SJSA1 (cell line): ENCODE results near the gene ZFP3. TPM values are rescaled to one million over a fixed set of nuclear protein-coding genes. Genes with fewer than 3 reads are reported as not detected.
"Not testable (repeated sequence)": the region's sequence is repeated elsewhere in the genome, so short reads cannot be mapped to it uniquely, and the experiment has no call there.

ENCODE experiments used
- DNase-seq, 2 experiments: peaks; one replicate each; pipeline ENCODE4 v3.0.0-alpha.2; 2015 to 2020; ENCODE audit warnings: low spot score in 2 of 2, low read depth in 1 of 2
- H3K27ac ChIP-seq: fragments of 250-450 bp; sonication (Bioruptor Pico); 2 replicates; pipeline ENCODE4 v1.5.1; 2020; ENCODE audit warnings: mild to moderate bottlenecking, moderate library complexity
- H3K27me3 ChIP-seq: fragments of 250-450 bp; sonication (Bioruptor Pico); replicated peaks from 2 replicates; pipeline ENCODE4 v1.5.1; 2020; ENCODE audit warnings: mild to moderate bottlenecking, moderate library complexity
- H3K36me3 ChIP-seq: fragments of 250-450 bp; sonication (Bioruptor Pico); 2 replicates; pipeline ENCODE4 v1.5.1; 2020; ENCODE audit warnings: mild to moderate bottlenecking
- H3K4me1 ChIP-seq: fragments of 250-450 bp; sonication (Bioruptor Pico); replicated peaks from 2 replicates; pipeline ENCODE4 v1.6.1; 2021; ENCODE audit warnings: mild to moderate bottlenecking
- H3K4me3 ChIP-seq: fragments of 250-450 bp; sonication (Bioruptor Pico); 2 replicates; pipeline ENCODE4 v1.5.1; 2020; ENCODE audit warnings: mild to moderate bottlenecking
- H3K9me3 ChIP-seq: fragments of 250-450 bp; sonication (Bioruptor Pico); replicated peaks from 2 replicates; pipeline ENCODE4 v1.5.1; 2020; ENCODE audit warnings: mild to moderate bottlenecking
- total RNA-seq: library from RNA; depleted of rRNA; stranded (reverse); fragments of >200 nt; shearing (Covaris generic); gene quantifications from 2 replicates; pipeline ENCODE4 v1.2.3, GENCODE V29; 2014

ZFP3 gene
- total RNA-seq, 1 experiment from 2014 or later: 0.18 TPM

DNA sequence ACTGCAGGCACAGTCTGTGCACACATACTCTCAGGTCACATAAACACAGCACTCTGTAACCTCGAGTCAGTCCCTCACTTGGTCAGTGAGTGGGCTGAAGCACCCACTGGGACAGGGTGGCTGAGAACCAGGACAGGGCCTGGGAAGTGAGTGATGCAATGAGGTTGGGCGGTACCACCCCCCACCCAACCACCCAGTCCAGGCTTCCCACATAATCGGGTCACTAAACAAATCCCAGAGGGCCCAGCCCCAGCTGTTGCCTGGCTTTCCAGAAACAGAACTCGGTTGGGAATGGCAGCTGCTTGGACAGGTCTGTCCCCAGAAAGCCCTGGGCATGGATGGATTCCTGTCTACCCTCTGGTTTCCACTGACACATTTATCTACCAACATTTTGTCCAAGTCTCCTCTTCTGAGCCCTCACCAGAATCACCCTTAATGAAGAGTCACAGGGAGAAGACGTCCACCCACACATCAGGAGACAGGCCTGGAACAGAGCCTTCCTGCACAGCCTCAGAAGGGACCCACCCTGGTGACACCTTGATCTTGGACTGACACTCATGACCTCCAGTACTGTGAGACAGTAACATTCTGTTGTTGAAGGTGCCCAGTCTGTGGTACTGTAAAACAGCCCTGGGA is 46.0 kb downstream of the ZFP3 start:
- not testable (repeated sequence) for H3K27me3 ChIP-seq, H3K36me3 ChIP-seq, H3K4me3 ChIP-seq, H3K27ac ChIP-seq, H3K4me1 ChIP-seq, H3K9me3 ChIP-seq
- peak in 1 of 2 experiments; percentile 15 for DNase-seq

DNA sequence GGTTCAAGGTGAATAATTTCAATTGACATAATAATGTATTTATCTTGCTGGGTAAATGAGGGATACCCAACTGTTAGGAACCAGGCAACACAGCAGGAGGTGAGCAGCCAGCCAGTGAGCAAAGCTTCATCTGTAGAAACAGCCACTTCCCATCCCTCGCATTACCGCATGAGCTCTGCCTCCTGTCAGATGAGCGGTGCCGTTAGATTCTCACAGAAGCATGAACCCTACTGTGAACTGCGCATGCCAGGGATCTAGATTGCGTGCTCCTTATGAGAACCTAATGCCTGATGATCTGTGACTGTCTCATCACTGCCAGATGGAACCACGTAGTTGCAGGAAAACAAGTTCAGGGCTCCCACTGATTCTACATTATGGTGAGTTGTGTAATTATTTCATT is 46.6 kb downstream of the ZFP3 start:
- not testable (repeated sequence) for H3K36me3 ChIP-seq, DNase-seq, H3K4me3 ChIP-seq, H3K4me1 ChIP-seq, H3K9me3 ChIP-seq, H3K27me3 ChIP-seq, H3K27ac ChIP-seq

DNA sequence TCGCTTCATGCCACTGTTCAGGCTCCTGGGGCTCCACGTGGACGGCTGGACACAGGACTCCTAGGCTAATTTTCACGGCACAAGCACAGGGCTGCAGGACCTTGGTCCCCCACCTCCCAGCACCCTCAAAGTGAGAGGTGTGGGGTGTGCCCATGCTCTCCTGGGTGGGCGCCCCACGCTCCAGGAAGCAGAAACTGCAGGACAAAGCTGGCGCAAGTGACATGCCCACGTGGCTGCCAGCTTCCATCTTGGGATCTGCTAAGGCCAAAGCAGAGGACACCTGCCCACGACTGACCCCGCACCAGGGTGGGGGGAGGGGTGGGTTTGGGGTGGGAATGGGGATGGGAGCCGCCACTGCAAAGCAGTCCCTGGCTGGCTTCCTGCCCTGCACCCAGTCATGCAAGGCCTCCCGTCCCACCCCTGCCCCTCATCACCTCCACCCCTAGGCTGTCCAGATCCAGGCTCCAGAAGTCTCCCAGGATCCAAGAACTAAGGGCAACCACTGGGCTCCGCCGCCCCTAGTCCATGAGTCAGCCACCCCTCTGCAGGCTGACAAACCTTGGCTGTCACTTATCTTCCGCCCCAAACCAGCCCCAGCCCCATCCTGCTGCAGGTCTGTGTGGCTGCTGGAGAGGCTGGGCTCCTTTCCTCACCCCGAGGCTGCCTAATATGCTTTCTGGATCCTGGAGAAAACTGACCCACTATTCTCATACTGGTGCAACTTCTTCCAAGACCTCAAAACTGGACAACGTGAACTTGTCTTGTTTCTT is 48.6 kb downstream of the ZFP3 start:
- Histone ChIP-seq H3K27ac (no peak overlapping the region), H3K27me3 (peaks cover 7% of the 10 kb centered on the region), H3K4me1 (no peaks in the 10 kb centered on the region), H3K4me3 (no peak overlapping the region), H3K36me3 (no peaks in the 10 kb centered on the region), H3K9me3 (no peaks in the 10 kb centered on the region)
- DNase-seq: peak in 1 of 2 experiments; percentile 39

DNA sequence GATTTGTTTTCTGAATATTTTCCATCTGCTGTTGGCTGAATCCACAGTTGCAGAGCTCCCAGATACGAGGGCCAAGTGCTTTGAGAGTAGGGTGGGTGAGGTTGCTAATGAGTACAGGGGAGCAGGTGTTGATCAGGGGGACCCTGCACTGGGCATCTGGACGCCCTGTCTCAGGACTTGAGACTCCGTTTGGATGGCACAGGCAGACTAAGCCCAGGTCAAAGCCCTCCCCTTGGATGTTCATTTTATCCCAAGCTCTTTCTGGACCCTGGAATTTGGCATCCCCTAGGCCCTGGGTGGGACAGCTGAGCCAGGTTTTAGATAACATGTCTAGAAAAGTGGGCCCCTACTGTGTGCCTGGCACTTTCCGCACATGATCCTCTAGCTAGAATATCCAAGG is 49.6 kb downstream of the ZFP3 start:
- Histone ChIP-seq H3K4me1 (no peaks in the 10 kb centered on the region), H3K4me3 (no peak overlapping the region), H3K27ac (no peak overlapping the region), H3K36me3 (no peaks in the 10 kb centered on the region), H3K9me3 (no peaks in the 10 kb centered on the region), H3K27me3 (no peaks in the 10 kb centered on the region; the same call in none of the 2 replicates)
- no peak for DNase-seq

DNA sequence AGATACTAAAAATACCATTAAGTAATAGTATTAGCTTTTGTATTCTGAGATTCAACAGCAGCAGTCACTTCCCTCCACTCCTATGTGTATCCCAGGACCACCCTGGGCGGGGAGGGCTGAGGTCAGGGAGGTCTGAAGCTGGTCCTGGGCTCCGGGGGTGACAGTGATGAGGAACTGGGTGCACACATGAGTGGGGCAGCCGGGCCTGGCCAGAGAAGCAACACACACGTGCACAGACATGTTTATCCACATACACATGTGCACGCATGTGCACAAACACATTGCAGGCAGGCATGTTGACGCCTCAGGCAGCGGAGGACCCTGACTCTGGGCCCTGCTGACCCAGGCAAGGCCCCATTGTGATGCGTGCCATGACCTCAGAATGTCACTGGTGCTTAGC is 50.1 kb downstream of the ZFP3 start:
- not testable (repeated sequence) for H3K9me3 ChIP-seq, H3K27ac ChIP-seq, H3K4me3 ChIP-seq, H3K27me3 ChIP-seq, H3K36me3 ChIP-seq, H3K4me1 ChIP-seq, DNase-seq

DNA sequence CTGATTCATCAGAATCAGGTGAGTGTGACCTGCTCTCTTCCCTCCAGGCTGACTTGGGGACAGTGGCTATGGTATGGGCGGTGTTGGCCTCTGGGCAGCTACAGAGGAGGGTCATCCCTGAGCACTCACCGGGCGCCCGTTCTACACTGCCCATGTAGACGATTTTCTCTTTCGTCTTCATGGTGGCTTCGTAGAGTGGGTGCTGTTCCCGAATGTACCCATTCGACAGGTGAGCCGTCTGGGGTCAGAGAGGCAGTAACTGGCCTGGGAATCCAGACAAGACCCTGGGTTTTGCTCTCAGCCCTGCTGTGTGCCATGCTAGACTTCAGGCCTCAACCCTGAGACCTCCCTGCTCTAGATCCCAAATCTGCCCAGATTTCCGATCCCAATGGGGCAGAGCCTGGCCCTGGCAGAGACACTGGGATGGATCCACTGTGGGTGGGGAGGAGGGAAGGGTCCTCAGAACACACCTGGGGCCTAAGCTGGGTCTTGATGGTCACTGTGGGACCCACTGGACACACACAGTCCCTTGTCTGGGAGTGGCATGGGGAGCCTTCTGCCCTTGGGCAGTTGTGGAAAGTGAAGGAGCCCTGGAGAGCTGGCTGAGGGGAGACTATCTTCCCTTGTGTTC is 50.8 kb downstream of the ZFP3 start:
- H3K4me1 ChIP-seq: no peaks in the 10 kb centered on the region
- DNase-seq: no peak
- H3K36me3 ChIP-seq: no peaks in the 10 kb centered on the region
- no peak overlapping the region for H3K27ac ChIP-seq
- H3K27me3 ChIP-seq: no peaks in the 10 kb centered on the region; the same call in none of the 2 replicates
- H3K9me3 ChIP-seq: no peaks in the 10 kb centered on the region
- no peak overlapping the region for H3K4me3 ChIP-seq

DNA sequence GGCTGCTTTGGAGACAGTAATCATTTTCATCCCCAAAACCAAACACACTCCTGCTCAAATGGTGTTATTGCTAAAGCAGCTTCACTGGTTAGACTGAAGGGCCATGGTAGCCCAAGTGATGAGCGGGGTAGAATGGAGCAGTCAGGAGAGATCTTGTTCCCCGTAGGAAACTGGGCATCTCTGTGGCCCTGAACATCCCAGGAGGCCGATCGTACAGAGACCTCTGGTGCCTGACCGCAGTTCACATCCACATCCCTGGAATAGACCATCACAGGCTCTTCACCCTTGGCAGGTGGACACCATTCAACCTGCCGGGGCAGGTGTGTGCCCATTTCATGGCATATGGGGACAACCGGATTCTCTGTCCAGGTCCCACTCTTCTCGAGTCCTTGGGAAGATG is 51.5 kb downstream of the ZFP3 start:
- H3K36me3 ChIP-seq, H3K4me3 ChIP-seq, H3K4me1 ChIP-seq, H3K27me3 ChIP-seq, H3K9me3 ChIP-seq, H3K27ac ChIP-seq, DNase-seq: not testable (repeated sequence)

DNA sequence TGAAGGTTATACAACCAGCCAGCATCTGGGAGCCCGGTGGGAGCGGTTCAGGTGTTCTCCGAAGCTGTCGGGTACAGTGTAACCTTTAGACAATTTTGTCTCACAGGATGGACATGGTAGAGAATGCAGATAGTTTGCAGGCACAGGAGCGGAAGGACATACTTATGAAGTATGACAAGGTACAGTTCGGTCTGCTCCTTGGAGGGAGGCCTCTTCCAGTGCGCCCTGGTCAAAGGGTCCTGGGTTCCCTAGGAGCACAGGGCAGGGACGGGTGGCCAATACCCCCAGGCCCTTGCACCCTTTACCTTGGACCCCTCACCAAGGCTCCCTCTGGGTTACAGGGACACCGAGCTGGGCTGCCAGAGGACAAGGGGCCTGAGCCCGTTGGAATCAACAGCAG is 52.0 kb downstream of the ZFP3 start:
- H3K9me3 ChIP-seq, H3K36me3 ChIP-seq, H3K4me3 ChIP-seq, DNase-seq, H3K4me1 ChIP-seq, H3K27ac ChIP-seq, H3K27me3 ChIP-seq: not testable (repeated sequence)

DNA sequence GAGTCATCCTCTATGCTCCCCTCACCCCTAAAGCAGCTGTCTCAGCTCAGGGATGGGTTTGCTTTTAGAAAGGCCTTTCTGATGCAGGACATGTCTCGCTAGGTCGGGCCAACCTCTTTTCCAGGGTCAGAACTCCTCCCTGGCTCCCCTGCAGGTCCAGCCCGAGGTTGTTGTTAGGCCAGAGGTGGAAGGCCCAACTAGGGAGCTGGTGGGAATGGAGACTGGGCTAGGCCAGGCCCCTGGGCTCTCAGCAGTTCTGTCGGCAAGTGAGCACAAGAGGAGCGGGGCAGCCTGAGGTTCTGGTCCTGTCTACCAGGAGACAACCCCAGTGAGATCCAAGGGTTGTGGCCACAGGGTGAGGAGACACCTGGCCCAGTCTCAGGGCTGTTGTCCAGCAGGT is 52.4 kb downstream of the ZFP3 start:
- not testable (repeated sequence) for H3K27ac ChIP-seq, DNase-seq, H3K4me3 ChIP-seq, H3K9me3 ChIP-seq, H3K27me3 ChIP-seq, H3K4me1 ChIP-seq, H3K36me3 ChIP-seq

DNA sequence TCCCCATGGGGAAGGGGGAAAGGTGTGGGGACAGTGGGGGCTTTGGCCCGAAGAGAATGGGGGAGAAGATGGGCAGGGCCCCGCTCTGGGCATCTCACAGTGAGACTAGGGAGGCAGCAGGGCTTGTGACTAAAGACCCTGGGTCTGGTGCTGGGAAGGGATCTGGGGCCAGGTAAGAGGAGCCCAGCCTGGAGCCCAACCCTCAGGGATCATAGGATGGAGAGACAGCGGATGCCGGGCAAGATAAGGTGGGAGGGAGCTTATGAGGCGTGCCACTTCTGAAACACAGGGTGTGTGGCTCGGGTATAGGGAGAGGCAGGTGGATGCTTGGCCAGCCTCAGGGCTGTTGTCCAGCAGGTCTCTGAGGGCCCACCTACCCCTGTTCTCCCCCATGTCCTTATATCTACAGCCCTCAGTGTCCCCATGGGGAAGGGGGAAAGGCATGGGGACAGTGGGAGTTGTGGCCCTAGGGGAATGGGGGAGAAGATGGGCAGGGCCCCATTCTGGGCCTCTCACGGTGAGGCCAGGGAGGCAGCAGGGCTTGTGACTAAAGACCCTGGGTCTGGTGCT is 53.0 kb downstream of the ZFP3 start:
- Histone ChIP-seq H3K4me3 (no peak overlapping the region), H3K27ac (no peak overlapping the region), H3K4me1 (no peaks in the 10 kb centered on the region), H3K36me3 (no peaks in the 10 kb centered on the region), H3K9me3 (no peaks in the 10 kb centered on the region), H3K27me3 (no peaks in the 10 kb centered on the region)
- DNase-seq: no peak

DNA sequence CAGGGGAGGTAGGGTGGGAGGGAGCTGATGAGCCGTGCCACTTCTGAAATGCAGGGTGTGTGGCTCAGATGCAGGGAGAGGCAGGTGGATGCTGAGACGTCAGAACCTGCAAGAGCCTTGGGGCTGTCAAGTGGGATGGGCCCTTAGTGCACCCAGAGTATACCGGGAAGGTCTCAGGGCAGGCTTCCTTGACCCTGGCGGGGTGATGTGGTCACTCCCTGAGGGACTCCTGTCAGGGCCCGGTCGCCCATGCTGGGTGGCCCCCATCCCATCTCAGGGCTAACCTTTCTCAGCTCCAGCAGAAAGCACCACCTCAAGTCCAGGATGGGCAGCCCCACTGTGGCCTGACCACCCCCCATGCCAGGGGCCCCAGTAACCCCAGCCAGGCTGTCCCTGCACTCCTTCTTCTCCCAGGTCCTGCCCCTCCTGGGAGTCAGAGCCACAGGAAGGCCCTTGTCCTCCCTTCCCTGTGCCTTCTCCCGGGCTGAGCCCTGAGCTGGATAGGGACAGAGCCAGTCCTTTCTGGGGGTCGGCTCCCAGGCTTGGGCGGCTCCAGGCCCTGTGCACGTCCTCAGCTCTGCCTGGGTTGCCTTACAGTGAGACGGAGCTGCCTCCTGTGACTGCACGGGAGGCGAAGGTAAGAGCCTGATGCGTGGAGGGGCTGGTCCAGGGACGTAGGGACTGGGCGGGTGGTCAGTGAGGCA is 53.7 kb downstream of the ZFP3 start:
- not testable (repeated sequence) for H3K27me3 ChIP-seq, DNase-seq, H3K36me3 ChIP-seq, H3K4me3 ChIP-seq, H3K27ac ChIP-seq, H3K4me1 ChIP-seq, H3K9me3 ChIP-seq

DNA sequence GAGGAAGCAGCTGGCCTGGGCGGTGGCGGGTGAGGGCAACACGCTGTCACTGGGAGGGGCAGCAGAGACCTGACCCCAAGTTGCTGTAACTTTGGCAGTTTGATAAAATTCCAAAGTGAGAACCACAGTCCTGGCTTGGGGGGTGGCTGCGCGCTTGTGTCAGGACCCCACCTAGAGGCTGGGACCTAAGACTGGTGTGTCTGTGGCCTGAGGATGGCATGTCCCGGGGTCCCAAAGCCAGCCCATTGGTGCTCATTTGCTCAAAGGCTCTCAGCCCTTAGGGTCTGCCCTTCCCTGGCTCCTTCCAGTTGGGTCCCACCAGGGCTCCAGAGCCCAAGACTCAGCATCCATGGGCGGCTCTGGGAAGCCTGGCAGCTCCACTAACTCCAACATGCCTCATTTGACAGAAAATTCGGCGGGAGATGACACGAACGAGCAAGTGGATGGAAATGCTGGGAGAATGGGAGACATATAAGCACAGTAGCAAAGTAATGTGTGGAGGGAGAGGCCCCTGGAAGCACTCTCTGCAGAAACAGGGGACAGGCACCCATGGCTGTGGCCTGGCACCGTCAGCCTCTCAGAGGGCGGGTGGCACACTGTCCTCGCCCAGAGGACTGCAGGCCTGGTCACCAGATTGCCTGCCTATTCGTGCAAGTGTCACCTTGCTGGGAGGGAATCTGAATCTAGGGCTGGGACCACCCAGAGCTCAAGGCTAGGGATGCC is 54.4 kb downstream of the ZFP3 start:
- not testable (repeated sequence) for H3K36me3 ChIP-seq, DNase-seq, H3K4me3 ChIP-seq, H3K4me1 ChIP-seq, H3K27me3 ChIP-seq, H3K27ac ChIP-seq, H3K9me3 ChIP-seq

DNA sequence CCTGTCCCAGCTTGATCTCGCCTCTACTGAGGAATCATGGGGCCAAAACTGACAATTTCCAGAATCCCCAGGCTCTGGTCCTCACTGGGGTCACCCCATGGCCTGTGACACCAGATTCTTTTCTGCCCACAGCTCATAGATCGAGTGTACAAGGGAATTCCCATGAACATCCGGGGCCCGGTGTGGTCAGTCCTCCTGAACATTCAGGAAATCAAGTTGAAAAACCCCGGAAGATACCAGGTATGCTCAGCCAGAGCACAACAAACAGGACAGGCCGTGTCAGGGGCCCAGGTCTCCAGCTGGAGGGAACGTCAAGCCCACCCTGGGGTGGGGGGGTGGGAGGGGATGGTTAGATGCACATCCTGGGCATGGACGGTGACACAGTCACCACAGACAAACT is 55.0 kb downstream of the ZFP3 start:
- Histone ChIP-seq H3K9me3 (no peaks in the 10 kb centered on the region), H3K4me1 (no peaks in the 10 kb centered on the region), H3K4me3 (no peak overlapping the region), H3K36me3 (no peaks in the 10 kb centered on the region), H3K27me3 (no peaks in the 10 kb centered on the region), H3K27ac (no peak overlapping the region)
- no peak for DNase-seq
